Upper lobe of left lung (tissue), 6 donors: Measurements from ENCODE around the gene CCDC57. TPM values are rescaled to one million over a fixed set of nuclear protein-coding genes. Genes with fewer than 3 reads are reported as not detected.
A peak's percentile ranks its signal among the peaks of the same experiment; 100 is the strongest.

Source experiments
- ATAC-seq, 2 donors: fragments of 200-7000 bp; cut with Tn5 transposase; one replicate each; pipeline ENCODE4 v1.9.1; 2022; ENCODE audit warnings: mild to moderate bottlenecking in 2 of 2, moderate library complexity in 2 of 2; ENCODE audit not compliant: low FRiP score in 2 of 2
- DNase-seq, 2 donors: peaks; one replicate each; pipeline ENCODE4 v3.0.0-alpha.2; 2019 to 2020
- H3K27ac ChIP-seq, 4 donors: fragments of 200-600 bp; sonication (generic); one replicate each; pipeline ENCODE4 v1.5.1; 2016 to 2019
- H3K27me3 ChIP-seq, 4 donors: fragments of 200-600 bp; sonication (generic); one replicate each; pipeline ENCODE4 v1.5.1; 2017 to 2019
- H3K36me3 ChIP-seq, 4 donors: fragments of 200-600 bp; sonication (generic); one replicate each; pipeline ENCODE4 v1.5.1; 2016 to 2019
- H3K4me1 ChIP-seq, 4 donors: fragments of 200-600 bp; sonication (generic); one replicate each; pipeline ENCODE4 v1.5.1; 2018 to 2019
- H3K4me3 ChIP-seq, 4 donors: fragments of 200-600 bp; sonication (generic); one replicate each; pipeline ENCODE4 v1.5.1; 2017 to 2019; ENCODE audit warnings: mild to moderate bottlenecking in 2 of 4, moderate library complexity in 1 of 4
- H3K9me3 ChIP-seq, 4 donors: fragments of 200-600 bp; sonication (generic); one replicate each; pipeline ENCODE4 v1.5.1; 2018 to 2019
- EP300 ChIP-seq, 4 donors: sonication (generic); formaldehyde crosslinking; IDR thresholded peaks; one replicate each; pipeline ENCODE4 v1.5.1; 2017; ENCODE audit warnings: antibody characterized with exemption in 4 of 4, control low read depth in 2 of 4
- POLR2A ChIP-seq, 4 donors: fragments of 450-650 bp; IDR thresholded peaks; one replicate each; pipeline ENCODE4 v1.5.1; 2016 to 2017; ENCODE audit warnings: antibody characterized with exemption in 4 of 4, mild to moderate bottlenecking in 2 of 4
- POLR2AphosphoS5 ChIP-seq, 2 donors: sonication (generic); formaldehyde crosslinking; IDR thresholded peaks; one replicate each; pipeline ENCODE4 v1.5.1; 2017; ENCODE audit warnings: antibody characterized with exemption in 2 of 2
- WGBS, 2 donors: methylation state at CpG; one replicate each; pipeline ENCODE4 v1.1.5; 2017 to 2018; 5-methylcytosine and 5-hydroxymethylcytosine counted together
- total RNA-seq, 6 donors: library from RNA; depleted of rRNA in 4 of 6; stranded (reverse); fragments of >200 nt in 4 of 6; gene quantifications; one replicate each; pipeline versions ENCODE4 v1.1.0 to v1.2.1, GENCODE V29; 2016 to 2021
- TF ChIP-seq, protein P1 (sequence below), 6 experiments: fragments of 450-650 bp in 4 of 6; fragments of 200-600 bp in 2 of 6; sonication (generic) in 2 of 6; IDR thresholded peaks; one replicate each; pipeline ENCODE4 v1.5.1; 2016 to 2019; ENCODE audit warnings: antibody characterized with exemption in 6 of 6
- donor health status: DM: no; HTN: no; CAD: no; lungs with moderate emphysema.
- donor health status: DM: no; HTN: yes; CAD: no; lungs with severe emphysema.

Gene CCDC57
- total RNA-seq, 6 donors from 2014 or later, result 52.9 to 204 (median 71.8) TPM

GRCh38 chr17:82153745-82154375, 58.8 kb downstream of the CCDC57 start:
- Histone ChIP-seq H3K36me3 (peaks cover 0 to 16% (median 9%) of the 10 kb centered on the region in 4 donors), H3K27me3 (no peaks in the 10 kb centered on the region), H3K4me1 (peaks cover 0 to 19% (median 11%) of the 10 kb centered on the region in 4 donors), H3K9me3 (no peaks in the 10 kb centered on the region), H3K27ac (peak overlapping the region in 3 of 4 donors; percentile 60 to 94 (median 85)), H3K4me3 (no peak overlapping the region)
- TF ChIP-seq POLR2AphosphoS5 (IDR thresholded peaks at IDR 0.05) (peak in 1 of 2 donors; percentile 22), EP300 (IDR thresholded peaks at IDR 0.05) (no peak), POLR2A (IDR thresholded peaks at IDR 0.05) (peak in 1 of 4 donors; percentile 16)
- TF ChIP-seq, protein P1, sequence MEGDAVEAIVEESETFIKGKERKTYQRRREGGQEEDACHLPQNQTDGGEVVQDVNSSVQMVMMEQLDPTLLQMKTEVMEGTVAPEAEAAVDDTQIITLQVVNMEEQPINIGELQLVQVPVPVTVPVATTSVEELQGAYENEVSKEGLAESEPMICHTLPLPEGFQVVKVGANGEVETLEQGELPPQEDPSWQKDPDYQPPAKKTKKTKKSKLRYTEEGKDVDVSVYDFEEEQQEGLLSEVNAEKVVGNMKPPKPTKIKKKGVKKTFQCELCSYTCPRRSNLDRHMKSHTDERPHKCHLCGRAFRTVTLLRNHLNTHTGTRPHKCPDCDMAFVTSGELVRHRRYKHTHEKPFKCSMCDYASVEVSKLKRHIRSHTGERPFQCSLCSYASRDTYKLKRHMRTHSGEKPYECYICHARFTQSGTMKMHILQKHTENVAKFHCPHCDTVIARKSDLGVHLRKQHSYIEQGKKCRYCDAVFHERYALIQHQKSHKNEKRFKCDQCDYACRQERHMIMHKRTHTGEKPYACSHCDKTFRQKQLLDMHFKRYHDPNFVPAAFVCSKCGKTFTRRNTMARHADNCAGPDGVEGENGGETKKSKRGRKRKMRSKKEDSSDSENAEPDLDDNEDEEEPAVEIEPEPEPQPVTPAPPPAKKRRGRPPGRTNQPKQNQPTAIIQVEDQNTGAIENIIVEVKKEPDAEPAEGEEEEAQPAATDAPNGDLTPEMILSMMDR (IDR thresholded peaks at IDR 0.05), result peak; percentile 94 to 98 (median 97)
- 48 to 64% methylated on average over 5 to 16 of the region's 16 CpGs for WGBS, 2 donors
- peak; percentile 89 to 93 for DNase-seq
- peak; percentile 94 to 96 for ATAC-seq

GRCh38 chr17:82153295-82153691, 59.3 kb downstream of the CCDC57 start:
- peak overlapping the region in 3 of 4 donors; percentile 60 to 94 (median 85) for H3K27ac ChIP-seq
- ATAC-seq, result no peak

GRCh38 chr17:82152556-82153294, 59.9 kb downstream of the CCDC57 start:
- TF ChIP-seq POLR2AphosphoS5 (IDR thresholded peaks at IDR 0.05) (peak; percentile 58 to 67), EP300 (IDR thresholded peaks at IDR 0.05) (peak in 2 of 4 donors; percentile 85 to 98), POLR2A (IDR thresholded peaks at IDR 0.05) (peak in 1 of 4 donors; percentile 66)
- TF ChIP-seq, protein P1 (IDR thresholded peaks at IDR 0.05), result peak in 1 of 6 experiments; percentile 13
- WGBS, 2 donors, result 73 to 82% methylated on average over 15 to 18 of the region's 22 CpGs
- Histone ChIP-seq H3K27me3 (no peaks in the 10 kb centered on the region), H3K4me1 (peaks cover 0 to 19% (median 11%) of the 10 kb centered on the region in 4 donors), H3K9me3 (no peaks in the 10 kb centered on the region), H3K36me3 (peaks cover 0 to 14% (median 8%) of the 10 kb centered on the region in 4 donors), H3K4me3 (no peak overlapping the region), H3K27ac (peak overlapping the region; percentile 38 to 94 (median 72))
- ATAC-seq, result peak; percentile 30 to 77
- DNase-seq, result peak; percentile 81 to 93

More at GRCh38 chr17:82153295-82153691, 59.3 kb downstream of the CCDC57 start:
- Histone ChIP-seq H3K27me3 (no peaks in the 10 kb centered on the region), H3K9me3 (no peaks in the 10 kb centered on the region), H3K4me3 (no peak overlapping the region), H3K4me1 (peaks cover 0 to 19% (median 11%) of the 10 kb centered on the region in 4 donors), H3K36me3 (peaks cover 0 to 16% (median 9%) of the 10 kb centered on the region in 4 donors)
- 80 to 86% methylated on average over 6 of the region's 6 CpGs for WGBS, 2 donors
- no peak for DNase-seq
- TF ChIP-seq, protein P1 (IDR thresholded peaks at IDR 0.05), result no peak
- TF ChIP-seq POLR2AphosphoS5 (IDR thresholded peaks at IDR 0.05) (no peak), EP300 (IDR thresholded peaks at IDR 0.05) (no peak), POLR2A (IDR thresholded peaks at IDR 0.05) (no peak)

DNA sequence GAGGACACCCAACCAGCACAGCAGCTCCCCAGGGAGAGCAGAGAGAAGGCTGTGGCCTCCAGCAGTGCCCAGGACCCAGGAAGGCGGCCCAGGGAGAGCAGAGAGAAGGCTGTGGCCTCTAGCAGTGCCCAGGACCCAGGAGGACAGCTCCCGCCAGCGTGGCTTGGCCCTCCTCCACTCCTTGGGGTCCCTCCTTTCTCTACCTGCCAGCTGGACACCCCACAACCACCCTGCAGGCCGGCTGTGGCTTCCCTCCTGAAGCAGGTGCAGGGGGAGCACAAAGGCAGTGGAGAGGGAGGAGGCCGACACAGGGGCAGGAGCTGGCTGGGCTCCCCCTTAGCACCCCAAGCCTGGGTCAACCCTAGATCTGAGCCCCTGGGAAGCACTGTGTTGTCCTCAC, 60.5 kb downstream of the CCDC57 start:
- H3K36me3 ChIP-seq, result peaks cover 0 to 8% (median 5%) of the 10 kb centered on the region in 4 donors
- no peaks in the 10 kb centered on the region for H3K9me3 ChIP-seq
- no peak overlapping the region for H3K4me3 ChIP-seq
- WGBS, 2 donors, result 84 to 96% methylated on average over 4 to 5 of the region's 5 CpGs
- no peaks in the 10 kb centered on the region for H3K27me3 ChIP-seq
- ATAC-seq, result no peak
- TF ChIP-seq POLR2AphosphoS5 (IDR thresholded peaks at IDR 0.05) (no peak), EP300 (IDR thresholded peaks at IDR 0.05) (no peak), POLR2A (IDR thresholded peaks at IDR 0.05) (no peak)
- TF ChIP-seq, protein P1 (IDR thresholded peaks at IDR 0.05), result no peak
- H3K27ac ChIP-seq, result peak overlapping the region; percentile 38 to 94 (median 72)
- no peak for DNase-seq
- peaks cover 0 to 19% (median 11%) of the 10 kb centered on the region in 4 donors for H3K4me1 ChIP-seq
